ENCODE measurements around the gene NANOS2. TPM values are rescaled to one million over a fixed set of nuclear protein-coding genes. Genes with fewer than 3 reads are reported as not detected.
A peak's percentile ranks its signal among the peaks of the same experiment; 100 is the strongest.

Gene NANOS2
- total RNA-seq, 2 donors from 2014 or later, result not detected

- H3K27me3 Mint-ChIP-seq, result peaks cover 4% of the 10 kb centered on the region
- H3K4me3 Mint-ChIP-seq, result peak within 1 kb of the TSS; percentile 93
- ATAC-seq (replicated peaks), result peak; percentile 56
- H3K27ac Mint-ChIP-seq, result peak within 1 kb of the TSS; percentile 92
- peaks cover 11% of the 10 kb centered on the region for H3K4me1 Mint-ChIP-seq
- peaks cover 35% of the 10 kb centered on the region for H3K36me3 Mint-ChIP-seq (ENCODE audit: low read depth)
- H3K9me3 Mint-ChIP-seq, result no peaks in the 10 kb centered on the region
Observed at GRCh38 chr19:45863840-45864628, 50.5 kb downstream of the NANOS2 start, which contains the start of gene FOXA3. Gene FOXA3 (plus strand): TSS chr19:45864326. CDS start chr19:45864457, 131 bp downstream.

- no peak for ATAC-seq (replicated peaks)
- Mint-ChIP-seq H3K27me3 (peaks cover 4% of the 10 kb centered on the region), H3K4me3 (peak overlapping the region; percentile 93), H3K9me3 (no peaks in the 10 kb centered on the region), H3K36me3 (ENCODE audit: low read depth) (peaks cover 42% of the 10 kb centered on the region), H3K27ac (peak overlapping the region; percentile 92), H3K4me1 (peaks cover 12% of the 10 kb centered on the region)
Observed at GRCh38 chr19:45863335-45863839, 51.2 kb downstream of the NANOS2 start.

Other genes with a start within 250 kb of the NANOS2 start
- gene GIPR, start 246.6 kb downstream of the NANOS2 start, total RNA-seq, result 10 to 100 TPM in 1 of 2 donors, 1 to 10 TPM in 1; 7.5 to 32.3 TPM
- gene SNRPD2, start 222.8 kb downstream of the NANOS2 start, total RNA-seq, result 100 to 1,000 TPM; 544 to 752 TPM
- gene QPCTL, start 222.1 kb downstream of the NANOS2 start, total RNA-seq, result 10 to 100 TPM; 13.6 to 15.5 TPM
- gene FBXO46, start 183.9 kb downstream of the NANOS2 start, total RNA-seq, result 10 to 100 TPM; 39.4 to 44.3 TPM
- under 1 TPM in 1 of 2 donors, not detected in 1; 0.37 TPM for gene MEIOSIN, start 181.3 kb downstream of the NANOS2 start, total RNA-seq
- gene SIX5, start 145.5 kb downstream of the NANOS2 start, total RNA-seq, result 1 to 10 TPM; 1.2 to 2.4 TPM
- 10 to 100 TPM; 18.1 to 24.6 TPM for gene DMPK, start 132.3 kb downstream of the NANOS2 start, total RNA-seq
- gene DMWD, start 121.9 kb downstream of the NANOS2 start, total RNA-seq, result 10 to 100 TPM; 33.1 to 38.9 TPM
- gene RSPH6A, start 99.5 kb downstream of the NANOS2 start, total RNA-seq, result under 1 TPM; 0.26 to 0.40 TPM
- gene SYMPK, start 51.6 kb downstream of the NANOS2 start, total RNA-seq, result 100 to 1,000 TPM in 1 of 2 donors, 10 to 100 TPM in 1; 98.2 to 122 TPM
- 1 to 10 TPM in 1 of 2 donors, under 1 TPM in 1; 0.32 to 1.9 TPM for gene FOXA3, start 50.5 kb downstream of the NANOS2 start, total RNA-seq
- gene IRF2BP1, start 28.6 kb downstream of the NANOS2 start, total RNA-seq, result 10 to 100 TPM; 13.5 to 16.4 TPM
- gene MYPOP, start 12.2 kb downstream of the NANOS2 start, total RNA-seq, result 1 to 10 TPM; 7.4 to 7.6 TPM
- gene NOVA2, start 59.1 kb upstream of the NANOS2 start, total RNA-seq, result under 1 TPM in 1 of 2 donors, not detected in 1; 0.03 TPM
- gene CCDC61, start 80.7 kb upstream of the NANOS2 start, total RNA-seq, result 10 to 100 TPM; 24.3 to 27.6 TPM
- gene PGLYRP1, start 108.3 kb upstream of the NANOS2 start, total RNA-seq, result not detected
- not detected for gene IGFL4, start 126.2 kb upstream of the NANOS2 start, total RNA-seq
- gene IGFL3, start 209.9 kb upstream of the NANOS2 start, total RNA-seq, result not detected
- gene IGFL2, start 233.5 kb upstream of the NANOS2 start, total RNA-seq, result not detected